GM19240 (cell line): ENCODE data around the gene MMAB.

ENCODE experiments used
- DNase-seq: peaks from one replicate; pipeline ENCODE4 v3.0.0; 2011; ENCODE audit warnings: low spot score; ENCODE audit not compliant: insufficient read length

Gene MMAB

DNA sequence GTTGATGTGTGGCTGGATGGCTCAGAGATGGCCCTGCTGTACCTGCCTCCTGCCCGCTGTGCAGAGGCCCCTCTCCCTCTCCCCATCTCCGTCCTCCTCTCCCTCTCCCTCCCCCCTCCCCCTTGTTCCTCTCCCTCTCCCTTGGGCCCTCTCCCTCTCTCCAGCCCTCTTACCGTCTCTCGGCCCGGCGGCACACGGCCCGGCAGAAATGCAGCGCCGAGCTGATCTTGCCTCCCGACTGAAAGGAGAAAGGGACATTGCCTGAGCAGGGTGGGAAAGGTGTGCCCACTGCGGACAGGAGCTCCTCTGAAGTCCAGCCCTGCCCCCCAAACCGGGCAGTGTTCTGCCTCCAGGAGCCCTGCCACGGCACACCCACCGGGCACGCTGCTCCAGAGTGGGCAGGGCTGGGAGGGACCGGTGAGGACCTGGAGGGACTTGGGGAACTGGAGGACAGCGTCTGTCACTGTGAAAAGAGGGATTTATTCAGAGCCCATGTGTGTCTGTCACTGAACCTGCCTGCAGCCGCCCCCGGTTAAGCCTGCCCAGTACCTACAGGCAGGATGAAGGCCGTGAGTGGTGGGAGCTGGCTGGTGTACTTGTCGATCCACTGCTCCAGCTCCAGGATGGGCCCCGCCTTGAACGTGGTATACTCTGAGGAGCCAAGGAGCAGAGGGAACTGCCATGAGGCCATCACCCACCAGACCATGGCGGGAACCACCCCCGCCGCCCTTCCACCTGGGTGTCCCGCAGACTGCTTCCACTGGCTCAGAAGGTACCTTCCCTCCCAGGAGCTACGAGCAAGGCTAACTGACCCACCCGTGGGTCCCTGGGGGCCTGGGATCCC lies 12.2 kb downstream of the MMAB start:
- no peak for DNase-seq

DNA sequence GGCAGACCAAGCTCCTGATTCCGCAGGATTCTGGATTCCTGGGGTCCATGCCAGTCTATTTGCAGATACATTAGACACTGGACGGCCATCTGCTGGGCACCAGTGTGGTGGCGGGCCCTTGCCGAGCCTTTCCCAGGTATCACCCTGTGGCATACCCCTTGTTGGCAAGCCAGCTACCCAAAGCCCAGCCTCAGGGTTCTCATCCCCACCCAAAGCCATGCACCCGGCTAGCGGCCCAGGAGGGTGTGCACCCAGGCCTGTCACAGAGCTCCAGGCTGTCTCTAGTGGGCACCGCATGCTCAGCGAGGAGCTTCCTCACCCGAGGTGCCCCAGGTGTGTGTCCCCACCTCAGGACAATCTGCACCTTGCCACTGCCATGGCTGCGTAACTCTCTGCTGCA lies 13.7 kb downstream of the MMAB start:
- DNase-seq: no peak

DNA sequence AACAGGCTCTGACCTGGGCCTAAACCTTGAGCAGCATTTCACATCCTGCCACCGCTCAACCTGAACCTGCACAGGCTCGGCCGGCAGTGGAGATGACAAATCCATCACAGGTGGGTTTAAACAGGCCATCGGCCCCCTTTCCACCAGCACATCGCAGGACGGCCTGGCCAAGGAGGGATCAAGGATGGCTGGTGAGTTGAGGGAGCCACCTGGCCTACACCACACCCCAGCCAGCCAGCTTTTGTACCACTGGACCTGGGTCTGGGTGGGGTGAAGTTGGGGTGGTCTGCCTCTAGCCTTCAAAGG lies 14.2 kb downstream of the MMAB start:
- DNase-seq: no peak

- DNase-seq: no peak
Observed at GRCh38 chr12:109558374-109559199, 14.7 kb downstream of the MMAB start.

GRCh38 chr12:109557805-109558204 lies 15.5 kb downstream of the MMAB start:
- no peak for DNase-seq

GRCh38 chr12:109557200-109557599 lies 16.1 kb downstream of the MMAB start:
- DNase-seq: no peak

- DNase-seq: no peak
Observed at GRCh38 chr12:109555431-109556315, 17.6 kb downstream of the MMAB start.

GRCh38 chr12:109554761-109555160 lies 18.5 kb downstream of the MMAB start:
- no peak for DNase-seq

GRCh38 chr12:109553906-109554500 lies 19.3 kb downstream of the MMAB start:
- no peak for DNase-seq

GRCh38 chr12:109553483-109553882 lies 19.8 kb downstream of the MMAB start:
- no peak for DNase-seq

- no peak for DNase-seq
Observed at GRCh38 chr12:109552971-109553370, 20.3 kb downstream of the MMAB start.

GRCh38 chr12:109551108-109551507 lies 22.2 kb downstream of the MMAB start:
- DNase-seq: no peak

GRCh38 chr12:109550281-109550680 lies 23.0 kb downstream of the MMAB start:
- no peak for DNase-seq

DNA sequence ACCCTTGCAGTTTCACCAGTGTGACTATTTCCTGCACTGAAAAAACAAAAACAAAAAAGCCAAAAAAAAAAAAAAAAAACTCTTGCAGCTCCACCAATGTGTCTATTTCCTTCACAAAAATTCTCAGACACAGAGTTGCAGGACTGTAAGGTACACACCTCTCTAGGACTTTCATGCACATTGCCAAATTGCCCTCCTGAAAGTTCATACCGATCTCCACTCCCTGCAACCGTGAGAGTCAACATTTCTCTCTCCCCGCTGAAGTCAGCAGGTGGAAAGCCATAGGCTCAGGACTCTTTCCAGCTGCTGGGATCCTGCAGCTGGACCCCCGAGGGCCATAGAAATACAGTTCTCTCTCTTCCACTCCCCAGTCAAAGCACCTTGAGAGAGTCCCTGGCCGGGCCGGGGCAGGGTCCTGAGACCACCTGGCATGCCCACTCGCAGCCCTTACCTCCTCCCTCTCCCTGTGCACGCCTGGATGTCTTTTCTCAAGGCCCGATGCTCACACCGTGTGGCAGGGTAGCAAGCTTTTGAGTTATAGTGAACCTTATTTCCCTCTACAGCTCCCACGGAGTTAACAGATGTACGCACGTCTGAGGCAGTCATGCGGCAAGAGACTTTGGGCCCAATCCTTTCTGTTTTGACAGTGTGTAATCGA lies 23.6 kb downstream of the MMAB start:
- DNase-seq: no peak

GRCh38 chr12:109548258-109548657 lies 25.0 kb downstream of the MMAB start:
- no peak for DNase-seq

GRCh38 chr12:109547286-109547685 lies 26.0 kb downstream of the MMAB start:
- no peak for DNase-seq

GRCh38 chr12:109545826-109546225 lies 27.5 kb downstream of the MMAB start:
- DNase-seq: no peak

DNA sequence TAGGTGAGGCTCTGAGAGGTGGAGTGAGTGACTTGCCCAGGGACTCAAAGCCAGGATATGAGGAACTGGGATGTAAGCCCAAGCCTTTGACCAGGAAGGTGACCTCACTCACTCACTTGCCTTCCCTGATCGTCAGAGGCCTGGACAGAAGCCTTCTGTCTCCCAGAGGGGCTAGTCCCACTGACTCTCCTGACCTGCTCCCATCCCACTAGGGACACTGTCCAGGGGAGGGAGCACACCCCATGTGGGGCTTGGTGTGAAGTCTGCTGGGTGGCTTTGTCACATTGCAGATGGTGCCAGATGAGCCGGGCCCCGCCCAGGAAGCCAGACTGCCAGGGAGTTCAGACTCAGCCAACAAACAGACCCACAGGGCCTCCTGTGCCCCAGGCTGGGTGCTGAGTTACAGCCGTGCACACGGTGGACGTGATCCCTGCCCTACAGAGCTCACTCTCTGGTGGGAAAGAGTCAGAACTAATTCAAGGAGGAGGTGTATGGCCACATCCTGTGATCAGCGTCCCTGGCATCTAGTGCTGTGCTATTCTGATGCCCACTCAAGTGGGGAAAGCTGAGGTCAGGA lies 28.3 kb downstream of the MMAB start:
- no peak for DNase-seq

- DNase-seq: no peak
Observed at GRCh38 chr12:109542876-109543275, 30.4 kb downstream of the MMAB start.

- DNase-seq: no peak
Observed at GRCh38 chr12:109542014-109542413, 31.3 kb downstream of the MMAB start.

DNA sequence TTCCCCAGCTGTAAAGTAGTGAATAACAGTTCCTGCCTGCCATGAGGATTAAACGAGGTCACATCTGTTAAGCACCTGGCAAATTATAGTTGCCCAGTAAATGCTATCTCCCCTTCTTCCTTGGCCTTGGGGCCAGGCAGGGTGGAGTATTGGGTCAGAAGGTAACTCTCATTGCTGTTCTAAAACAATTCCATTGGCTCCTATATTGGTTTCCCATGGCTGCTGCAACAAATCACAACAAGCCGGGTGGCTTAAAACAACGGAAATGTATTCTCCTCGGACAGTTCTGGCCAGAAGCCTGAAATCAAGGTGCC lies 31.9 kb downstream of the MMAB start:
- DNase-seq: no peak
